Measurements from ENCODE around the gene MAST2. TPM values are rescaled to one million over a fixed set of nuclear protein-coding genes. Genes with fewer than 3 reads are reported as not detected.

Gene MAST2
- total RNA-seq, 1 experiment from 2014 or later: 37.2 TPM

DNA sequence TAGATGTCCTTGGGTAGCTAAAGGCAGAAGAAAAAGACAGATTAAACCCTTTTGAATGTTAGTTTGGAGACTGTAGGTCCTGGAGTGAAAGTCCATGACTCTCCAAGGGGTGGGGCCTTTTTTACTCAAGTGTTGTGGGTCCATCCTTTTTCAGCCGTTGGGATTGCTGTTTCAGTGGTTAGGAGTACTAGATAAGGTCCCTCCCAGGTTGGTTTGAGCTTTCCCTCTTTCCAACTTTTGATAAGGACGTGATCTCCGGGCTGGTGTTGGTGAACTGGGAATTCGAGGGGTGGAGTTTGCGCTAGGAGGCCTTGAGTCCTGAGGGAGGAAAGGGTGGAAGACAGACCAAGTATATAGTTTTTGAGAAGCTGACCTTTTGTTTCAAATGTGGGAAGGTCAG, 47.7 kb upstream of the MAST2 start (continued):
- TF ChIP-seq, protein P1, sequence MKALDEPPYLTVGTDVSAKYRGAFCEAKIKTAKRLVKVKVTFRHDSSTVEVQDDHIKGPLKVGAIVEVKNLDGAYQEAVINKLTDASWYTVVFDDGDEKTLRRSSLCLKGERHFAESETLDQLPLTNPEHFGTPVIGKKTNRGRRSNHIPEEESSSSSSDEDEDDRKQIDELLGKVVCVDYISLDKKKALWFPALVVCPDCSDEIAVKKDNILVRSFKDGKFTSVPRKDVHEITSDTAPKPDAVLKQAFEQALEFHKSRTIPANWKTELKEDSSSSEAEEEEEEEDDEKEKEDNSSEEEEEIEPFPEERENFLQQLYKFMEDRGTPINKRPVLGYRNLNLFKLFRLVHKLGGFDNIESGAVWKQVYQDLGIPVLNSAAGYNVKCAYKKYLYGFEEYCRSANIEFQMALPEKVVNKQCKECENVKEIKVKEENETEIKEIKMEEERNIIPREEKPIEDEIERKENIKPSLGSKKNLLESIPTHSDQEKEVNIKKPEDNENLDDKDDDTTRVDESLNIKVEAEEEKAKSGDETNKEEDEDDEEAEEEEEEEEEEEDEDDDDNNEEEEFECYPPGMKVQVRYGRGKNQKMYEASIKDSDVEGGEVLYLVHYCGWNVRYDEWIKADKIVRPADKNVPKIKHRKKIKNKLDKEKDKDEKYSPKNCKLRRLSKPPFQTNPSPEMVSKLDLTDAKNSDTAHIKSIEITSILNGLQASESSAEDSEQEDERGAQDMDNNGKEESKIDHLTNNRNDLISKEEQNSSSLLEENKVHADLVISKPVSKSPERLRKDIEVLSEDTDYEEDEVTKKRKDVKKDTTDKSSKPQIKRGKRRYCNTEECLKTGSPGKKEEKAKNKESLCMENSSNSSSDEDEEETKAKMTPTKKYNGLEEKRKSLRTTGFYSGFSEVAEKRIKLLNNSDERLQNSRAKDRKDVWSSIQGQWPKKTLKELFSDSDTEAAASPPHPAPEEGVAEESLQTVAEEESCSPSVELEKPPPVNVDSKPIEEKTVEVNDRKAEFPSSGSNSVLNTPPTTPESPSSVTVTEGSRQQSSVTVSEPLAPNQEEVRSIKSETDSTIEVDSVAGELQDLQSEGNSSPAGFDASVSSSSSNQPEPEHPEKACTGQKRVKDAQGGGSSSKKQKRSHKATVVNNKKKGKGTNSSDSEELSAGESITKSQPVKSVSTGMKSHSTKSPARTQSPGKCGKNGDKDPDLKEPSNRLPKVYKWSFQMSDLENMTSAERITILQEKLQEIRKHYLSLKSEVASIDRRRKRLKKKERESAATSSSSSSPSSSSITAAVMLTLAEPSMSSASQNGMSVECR (CRISPR knock-in tag; IDR thresholded peaks at IDR 0.05; ENCODE audit: borderline replicate concordance): no peak

GRCh38 chr1:45762291-45762690, 41.1 kb upstream of the MAST2 start:
- TF ChIP-seq ZNF396 (CRISPR knock-in tag; IDR thresholded peaks at IDR 0.05; ENCODE audit: borderline replicate concordance) (no peak), ZNF425 (CRISPR knock-in tag; conservative IDR thresholded peaks at IDR 0.05) (no peak), NR1H2 (CRISPR knock-in tag; IDR thresholded peaks at IDR 0.05) (no peak), ZNF416 (CRISPR knock-in tag; IDR thresholded peaks at IDR 0.05) (no peak), E2F5 (CRISPR knock-in tag; IDR thresholded peaks at IDR 0.05) (no peak), CTCF (IDR thresholded peaks at IDR 0.05) (no peak)
- TF ChIP-seq, protein P2, sequence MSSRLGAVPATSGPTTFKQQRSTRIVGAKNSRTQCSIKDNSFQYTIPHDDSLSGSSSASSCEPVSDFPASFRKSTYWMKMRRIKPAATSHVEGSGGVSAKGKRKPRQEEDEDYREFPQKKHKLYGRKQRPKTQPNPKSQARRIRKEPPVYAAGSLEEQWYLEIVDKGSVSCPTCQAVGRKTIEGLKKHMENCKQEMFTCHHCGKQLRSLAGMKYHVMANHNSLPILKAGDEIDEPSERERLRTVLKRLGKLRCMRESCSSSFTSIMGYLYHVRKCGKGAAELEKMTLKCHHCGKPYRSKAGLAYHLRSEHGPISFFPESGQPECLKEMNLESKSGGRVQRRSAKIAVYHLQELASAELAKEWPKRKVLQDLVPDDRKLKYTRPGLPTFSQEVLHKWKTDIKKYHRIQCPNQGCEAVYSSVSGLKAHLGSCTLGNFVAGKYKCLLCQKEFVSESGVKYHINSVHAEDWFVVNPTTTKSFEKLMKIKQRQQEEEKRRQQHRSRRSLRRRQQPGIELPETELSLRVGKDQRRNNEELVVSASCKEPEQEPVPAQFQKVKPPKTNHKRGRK (CRISPR knock-in tag; IDR thresholded peaks at IDR 0.05; ENCODE audit: borderline replicate concordance): no peak
- Mint-ChIP-seq H3K36me3 (no peaks in the 10 kb centered on the region), H3K4me3 (no peak overlapping the region), H3K27me3 (ENCODE audit: low read depth) (peaks cover 3% of the 10 kb centered on the region), H3K4me1 (no peaks in the 10 kb centered on the region), H3K27ac (no peak overlapping the region), H3K9me3 (0 out of 2 replicates have a peak, but pooled peaks cover 3% of the 10 kb centered on the region)
- ATAC-seq (no peak), DNase-seq (ENCODE audit: low spot score) (no peak)
- ChIA-PET CTCF (no interaction called here), POLR2A (no interaction called here)

DNA sequence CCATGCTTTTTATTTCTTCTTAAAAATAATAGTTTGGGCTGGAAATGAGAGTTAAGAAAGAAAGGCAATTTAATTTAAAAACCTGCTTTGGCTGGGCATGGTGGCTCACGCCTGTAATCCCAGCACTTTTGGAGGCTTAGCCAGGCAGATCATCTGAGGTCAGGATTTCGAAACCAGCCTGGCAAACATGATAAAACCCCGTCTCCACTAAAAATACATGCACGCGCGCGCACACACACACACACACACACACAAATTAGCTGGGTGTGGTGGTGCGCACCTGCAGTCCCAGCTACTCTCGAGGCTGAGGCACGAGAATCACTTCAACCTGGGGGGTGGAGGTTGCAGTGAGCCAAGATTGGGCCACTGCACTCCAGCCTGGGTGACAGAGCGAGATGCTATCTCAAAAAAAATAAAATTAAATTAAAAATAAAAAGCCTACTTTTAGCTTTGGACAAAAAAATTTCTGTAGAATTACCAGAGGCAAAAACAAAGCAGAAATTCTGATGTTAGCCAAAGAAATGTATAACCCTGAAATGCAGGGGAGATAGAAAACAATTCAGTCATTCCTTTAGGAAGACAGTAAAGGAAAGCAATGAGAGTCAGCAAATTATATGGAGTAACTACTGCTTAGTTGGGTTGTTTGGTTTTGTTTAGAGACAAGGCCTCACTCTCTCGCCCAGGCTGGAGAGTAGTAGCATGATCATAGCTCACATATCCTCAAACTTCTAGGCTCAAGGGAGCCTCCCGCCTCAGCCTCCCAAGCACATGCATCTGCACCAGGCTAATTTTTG, 37.2 kb upstream of the MAST2 start:
- POLR2A ChIA-PET: interaction anchor here (0.7 kb wide), 1 partner anchor 438 kb away, joined by 4 read pairs; no protein-coding TSS in a partner anchor
- CTCF ChIA-PET: interaction anchor here (0.7 kb wide), 1 partner anchor 225 kb away, joined by 4 read pairs; no protein-coding TSS in a partner anchor
- TF ChIP-seq ELF4 (CRISPR knock-in tag; IDR thresholded peaks at IDR 0.05; ENCODE audit: low read depth) (no peak), SP1 (CRISPR knock-in tag; conservative IDR thresholded peaks at IDR 0.05) (no peak), USF1 (CRISPR knock-in tag; IDR thresholded peaks at IDR 0.05) (no peak), ZNF396 (CRISPR knock-in tag; IDR thresholded peaks at IDR 0.05; ENCODE audit: borderline replicate concordance) (no peak), PRRX2 (CRISPR knock-in tag; IDR thresholded peaks at IDR 0.05) (no peak), ESRRA (CRISPR knock-in tag; IDR thresholded peaks at IDR 0.05; ENCODE audit: borderline replicate concordance) (no peak)
- TF ChIP-seq, protein P3, sequence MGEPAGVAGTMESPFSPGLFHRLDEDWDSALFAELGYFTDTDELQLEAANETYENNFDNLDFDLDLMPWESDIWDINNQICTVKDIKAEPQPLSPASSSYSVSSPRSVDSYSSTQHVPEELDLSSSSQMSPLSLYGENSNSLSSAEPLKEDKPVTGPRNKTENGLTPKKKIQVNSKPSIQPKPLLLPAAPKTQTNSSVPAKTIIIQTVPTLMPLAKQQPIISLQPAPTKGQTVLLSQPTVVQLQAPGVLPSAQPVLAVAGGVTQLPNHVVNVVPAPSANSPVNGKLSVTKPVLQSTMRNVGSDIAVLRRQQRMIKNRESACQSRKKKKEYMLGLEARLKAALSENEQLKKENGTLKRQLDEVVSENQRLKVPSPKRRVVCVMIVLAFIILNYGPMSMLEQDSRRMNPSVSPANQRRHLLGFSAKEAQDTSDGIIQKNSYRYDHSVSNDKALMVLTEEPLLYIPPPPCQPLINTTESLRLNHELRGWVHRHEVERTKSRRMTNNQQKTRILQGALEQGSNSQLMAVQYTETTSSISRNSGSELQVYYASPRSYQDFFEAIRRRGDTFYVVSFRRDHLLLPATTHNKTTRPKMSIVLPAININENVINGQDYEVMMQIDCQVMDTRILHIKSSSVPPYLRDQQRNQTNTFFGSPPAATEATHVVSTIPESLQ (CRISPR knock-in tag; IDR thresholded peaks at IDR 0.05): no peak

More for the DNA sequence above, 37.2 kb upstream of the MAST2 start:
- Mint-ChIP-seq H3K27me3 (ENCODE audit: low read depth) (no peaks in the 10 kb centered on the region), H3K27ac (no peak overlapping the region), H3K4me1 (peaks cover 6% of the 10 kb centered on the region), H3K4me3 (no peak overlapping the region), H3K9me3 (no peaks in the 10 kb centered on the region), H3K36me3 (no peaks in the 10 kb centered on the region)
- ATAC-seq: no peak
- DNase-seq (ENCODE audit: low spot score): no peak
